K562 (cell line): Measurements from ENCODE around the gene AMOTL1. TPM values are rescaled to one million over a fixed set of nuclear protein-coding genes. Genes with fewer than 3 reads are reported as not detected.

Source experiments
- ATAC-seq: fragments of 200-7000 bp; cut with Tn5 transposase; 3 replicates; pipeline ENCODE4 v1.9.1; 2020; ENCODE audit warnings: moderate library complexity
- BruUV-seq: library from RNA; stranded (reverse); fragments of 400-500 nt; replicated peaks from 2 replicates; lab custom pipeline; 2021; lab: Mats Ljungman, UMichigan
- CTCF ChIA-PET: fragments of 300-600 bp; formaldehyde crosslinking; extraction: SDS; loops from one replicate; lab custom pipeline; 2021; ENCODE audit warnings: low intra/inter-chr PET ratio; lab: Yijun Ruan, JAX
- POLR2A ChIA-PET: fragments of 300-600, 350-650 bp; sonication (Branson Sonifier 250); formaldehyde crosslinking; extraction: SDS; loops from one replicate; lab custom pipeline; 2021; ENCODE audit warnings: antibody characterized with exemption, inconsistent platforms; lab: Yijun Ruan, JAX
- DNase-seq, 4 experiments: peaks; one replicate each; pipeline versions ENCODE4 v3.0.0 to v3.0.0-alpha.2; 2011 to 2018; ENCODE audit warnings: low spot score in 3 of 4, mixed read lengths in 3 of 4; ENCODE audit errors: extremely low read depth in 1 of 4
- FAIRE-seq: peaks from 2 replicates; lab custom pipeline; 2011; peaks lifted over from hg19 to GRCh38; lab: Jason Lieb, UNC
- H2AFZ ChIP-seq: 2 replicates; pipeline ENCODE4 v1.6.0; 2011; ENCODE audit warnings: low read depth, low read length, control low read depth, inconsistent platforms
- H3K27ac ChIP-seq: fragments of 200-600 bp; 3 replicates; pipeline ENCODE4 v1.8.0; 2011; ENCODE audit warnings: low read depth, mild to moderate bottlenecking, control low read depth, inconsistent platforms, low read length, moderate library complexity, mixed read lengths; ENCODE audit errors: extremely low read depth
- H3K27me3 ChIP-seq, 2 experiments: fragments of 300-600 bp in 1 of 2; 2 replicates in 1 of 2; 3 replicates in 1 of 2; pipeline versions ENCODE4 v1.6.0 to v1.8.0; 2011; ENCODE audit warnings: inconsistent platforms in 2 of 2, low read length in 2 of 2, mild to moderate bottlenecking in 1 of 2, mixed read lengths in 1 of 2, moderate library complexity in 1 of 2; ENCODE audit not compliant: control insufficient read depth in 2 of 2, insufficient read depth in 2 of 2
- H3K36me3 ChIP-seq: fragments of 300-600 bp; 3 replicates; pipeline ENCODE4 v1.8.0; 2011; ENCODE audit warnings: mild to moderate bottlenecking, low read length, inconsistent platforms; ENCODE audit not compliant: control insufficient read depth, insufficient read depth
- H3K4me1 ChIP-seq, 2 experiments: fragments of 200-600 bp in 1 of 2; replicated peaks in 1 of 2; 2 replicates in 1 of 2; 3 replicates in 1 of 2; pipeline versions ENCODE4 v1.5.1 to v1.8.0; 2011; ENCODE audit warnings: inconsistent platforms in 2 of 2, low read length in 2 of 2, mild to moderate bottlenecking in 1 of 2, mixed read lengths in 1 of 2, moderate library complexity in 1 of 2; ENCODE audit not compliant: control insufficient read depth in 2 of 2, insufficient read depth in 2 of 2
- H3K4me2 ChIP-seq: 2 replicates; pipeline ENCODE4 v1.6.1; 2011; ENCODE audit warnings: low read length, control low read depth, inconsistent platforms, mixed read lengths; ENCODE audit not compliant: insufficient read depth
- H3K4me3 ChIP-seq: fragments of 200-600 bp; sonication (generic), shearing (Covaris generic); 2 replicates; pipeline ENCODE4 v1.5.1; 2016; ENCODE audit warnings: control low read depth, inconsistent platforms
- H3K79me2 ChIP-seq: fragments of 200-600 bp; 3 replicates; pipeline ENCODE4 v1.8.0; 2011; ENCODE audit warnings: low read length, inconsistent platforms; ENCODE audit not compliant: control insufficient read depth, insufficient read depth
- H3K9ac ChIP-seq, 2 experiments: 2 replicates each; pipeline versions ENCODE4 v1.6.0 to v1.6.1; 2011; ENCODE audit warnings: low read depth in 2 of 2, low read length in 2 of 2, control low read depth in 1 of 2, inconsistent platforms in 1 of 2, mild to moderate bottlenecking in 1 of 2, mixed read lengths in 1 of 2; ENCODE audit not compliant: insufficient read depth in 1 of 2
- H3K9me1 ChIP-seq: one replicate; pipeline ENCODE4 v1.6.0; 2011; ENCODE audit warnings: inconsistent platforms, mild to moderate bottlenecking, low read length, moderate library complexity; ENCODE audit not compliant: control insufficient read depth, insufficient read depth
- H3K9me3 ChIP-seq: replicated peaks from 2 replicates; pipeline ENCODE4 v1.5.1; 2011; ENCODE audit warnings: low read depth, low read length, inconsistent platforms; ENCODE audit not compliant: control insufficient read depth, insufficient read depth
- H4K20me1 ChIP-seq: replicated peaks from 2 replicates; pipeline ENCODE4 v1.6.1; 2011; ENCODE audit warnings: low read length, inconsistent platforms, mixed read lengths; ENCODE audit not compliant: control insufficient read depth, insufficient read depth
- E2F8 ChIP-seq: fragments of 450-650 bp; IDR thresholded peaks from 2 replicates; pipeline ENCODE4 v1.7.1; 2018; ENCODE audit warnings: mild to moderate bottlenecking, low read depth; ENCODE audit not compliant: partially characterized antibody
- GABPB1 ChIP-seq: sonication (generic); formaldehyde crosslinking; IDR thresholded peaks from 2 replicates; pipeline ENCODE4 v1.8.0; 2022; ENCODE audit warnings: mild to moderate bottlenecking, missing genetic modification reagents
- POLR2A ChIP-seq: fragments of 450-650 bp; conservative IDR thresholded peaks from 2 replicates; pipeline ENCODE4 v1.6.1; 2016
- ZNF449 ChIP-seq: fragments of 250-450 bp; sonication (Bioruptor Pico); IDR thresholded peaks from 2 replicates; pipeline ENCODE4 v1.8.0; 2022; ENCODE audit warnings: moderate library complexity, mild to moderate bottlenecking, inconsistent platforms
- WGBS: fragments of 100-300 bp; shearing (Covaris generic); methylation state at CpG from one replicate; pipeline ENCODE4 v1.1.6; 2016; ENCODE audit warnings: low coverage, mixed read lengths; ENCODE audit not compliant: insufficient coverage; ENCODE audit errors: missing lambda C conversion rate; 5-methylcytosine and 5-hydroxymethylcytosine counted together
- in situ Hi-C: fragments of 300-500 bp; cut with MboI; formaldehyde crosslinking; loops from 4 replicates; pipeline ENCODE4 v1.15.0; 2018; ENCODE audit warnings: inconsistent platforms, mixed read lengths
- intact Hi-C: fragments of 100-400 bp; cut with micrococcal nuclease; formaldehyde crosslinking; loops from 2 replicates; pipeline ENCODE4 v1.14.2; 2022
- polyA plus RNA-seq, 8 experiments: library from polyadenylated mRNA; depleted of rRNA in 4 of 8; stranded (reverse) in 5 of 8; unstranded in 3 of 8; fragments of >200 nt; fragmentation: Nextera tagmentation in 2 of 8; fragmentation: Illumina TruSeq in 1 of 8; extraction: Ambion mirVana in 2 of 8; extraction: Trizol in 1 of 8; gene quantifications; 2 replicates each; pipeline versions ENCODE4 v1.2.1 to v1.2.3, GENCODE V29; 2011 to 2014; ENCODE audit warnings: inconsistent platforms in 1 of 8, missing spikeins in 1 of 8
- total RNA-seq, 7 experiments: library from RNA; depleted of rRNA in 6 of 7; stranded (reverse); fragments of >200 nt in 6 of 7; fragmentation: Illumina TruSeq in 2 of 7; extraction: Trizol in 2 of 7; gene quantifications; 2 replicates each; pipeline versions ENCODE4 v1.2.1 to v1.2.3, GENCODE V29; 2011 to 2021; ENCODE audit warnings: low replicate concordance in 1 of 7
- TF ChIP-seq, protein P1 (sequence below), 2 experiments: fragments of 450-650 bp; IDR thresholded peaks; 2 replicates each; pipeline ENCODE4 v1.6.1; 2016

Gene AMOTL1
- total and polyA plus RNA-seq, 9 of the 15 experiments (the other 6 are each of a cell fraction or from before 2014, with no cell fraction given), result 4.0 to 35.4 (median 14.0) TPM

DNA sequence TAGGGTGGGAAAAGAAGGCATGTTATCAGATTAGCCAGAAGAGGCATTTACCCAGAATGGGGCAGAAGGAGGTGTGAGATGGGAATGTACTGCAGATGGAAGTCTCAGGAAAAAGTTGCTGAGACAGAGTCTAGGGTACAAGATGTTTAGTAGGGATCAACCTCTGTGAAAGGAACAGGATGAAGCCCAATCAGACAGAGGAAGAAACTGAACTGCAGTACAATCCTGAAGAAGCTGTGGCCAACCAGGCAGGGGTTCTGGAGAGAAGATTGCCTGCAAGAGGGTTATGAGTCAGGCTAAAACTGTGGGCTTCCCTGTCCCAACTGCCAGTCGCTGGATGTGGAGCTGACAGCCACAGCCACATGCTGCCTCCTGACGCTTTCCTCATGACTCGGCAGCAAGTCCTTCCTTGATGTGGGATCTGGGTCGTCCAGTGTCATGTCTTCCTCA lies 141.2 kb downstream of the AMOTL1 start:
- intact Hi-C loops, result no loop called here
- no peaks in the 10 kb centered on the region for H3K79me2 ChIP-seq
- no peaks in the 10 kb centered on the region for H3K27me3 ChIP-seq
- H3K27ac ChIP-seq, result no peak overlapping the region
- H3K4me3 ChIP-seq, result no peak overlapping the region
- no peaks in the 10 kb centered on the region for H4K20me1 ChIP-seq
- H3K4me1 ChIP-seq, result no peaks in the 10 kb centered on the region
- H3K4me2 ChIP-seq, result no peak overlapping the region
- H3K9me1 ChIP-seq, result no peaks in the 10 kb centered on the region
- 4% methylated on average over 4 of the region's 4 CpGs for WGBS
- no TSS peak for BruUV-seq
- H3K9me3 ChIP-seq, result no peaks in the 10 kb centered on the region
- ChIA-PET CTCF (interaction anchor here (0.6 kb wide), 1 partner anchor 24 kb away, joined by 4 read pairs; no protein-coding TSS in a partner anchor), POLR2A (interaction anchor here (0.8 kb wide), 1 partner anchor 158 kb away, joined by 4 read pairs; no protein-coding TSS in a partner anchor)
- no peaks in the 10 kb centered on the region for H3K36me3 ChIP-seq
- DNase-seq (no peak), FAIRE-seq (no peak), ATAC-seq (peak; percentile 31; the same call in 2 of the 3 replicates)
- in situ Hi-C loops, result no loop called here
- no peak overlapping the region for H2AFZ ChIP-seq
- H3K9ac ChIP-seq, result no peak overlapping the region
- TF ChIP-seq E2F8 (no peak), ZNF449 (no peak), POLR2A (no peak), GABPB1 (no peak)
- TF ChIP-seq, protein P1, sequence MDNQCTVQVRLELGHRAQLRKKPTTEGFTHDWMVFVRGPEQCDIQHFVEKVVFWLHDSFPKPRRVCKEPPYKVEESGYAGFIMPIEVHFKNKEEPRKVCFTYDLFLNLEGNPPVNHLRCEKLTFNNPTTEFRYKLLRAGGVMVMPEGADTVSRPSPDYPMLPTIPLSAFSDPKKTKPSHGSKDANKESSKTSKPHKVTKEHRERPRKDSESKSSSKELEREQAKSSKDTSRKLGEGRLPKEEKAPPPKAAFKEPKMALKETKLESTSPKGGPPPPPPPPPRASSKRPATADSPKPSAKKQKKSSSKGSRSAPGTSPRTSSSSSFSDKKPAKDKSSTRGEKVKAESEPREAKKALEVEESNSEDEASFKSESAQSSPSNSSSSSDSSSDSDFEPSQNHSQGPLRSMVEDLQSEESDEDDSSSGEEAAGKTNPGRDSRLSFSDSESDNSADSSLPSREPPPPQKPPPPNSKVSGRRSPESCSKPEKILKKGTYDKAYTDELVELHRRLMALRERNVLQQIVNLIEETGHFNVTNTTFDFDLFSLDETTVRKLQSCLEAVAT (IDR thresholded peaks at IDR 0.05), result no peak
